GM18907 (cell line): ENCODE results near the gene DDTL.

Source experiments
- ATAC-seq: cut with Tn5 transposase; IDR thresholded peaks from one replicate; pipeline ENCODE4 v1.9.1; 2021; ENCODE audit warnings: mild to moderate bottlenecking, moderate library complexity; ENCODE audit not compliant: unreplicated experiment

The DDTL gene

DNA sequence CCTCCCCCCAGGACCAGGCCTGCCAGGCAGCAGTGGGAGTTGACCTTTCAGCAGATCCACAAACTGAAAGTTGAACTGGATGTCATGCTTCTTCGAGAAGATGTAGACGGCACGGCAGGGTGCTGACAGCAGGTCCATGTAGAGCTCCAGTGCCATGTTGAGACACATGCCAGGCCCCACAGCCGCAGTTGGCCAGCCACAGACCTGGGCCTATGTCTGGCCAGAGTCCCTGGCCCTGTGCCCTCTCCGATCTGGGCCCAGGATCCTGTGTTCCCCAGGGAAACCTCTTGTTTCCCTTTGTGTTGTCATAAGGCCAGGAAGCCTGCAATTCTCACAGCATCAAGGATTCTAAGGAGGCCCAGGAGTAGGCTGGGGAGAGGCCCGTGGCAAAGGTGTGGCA lies 38.5 kb downstream of the DDTL start, which contains the start of gene GSTT4:
TSS of gene GSTT4 (minus strand) at position 253 of the 400 bp plus-strand sequence. CDS start at position 156, 97 bp downstream.
- ATAC-seq = no peak

DNA sequence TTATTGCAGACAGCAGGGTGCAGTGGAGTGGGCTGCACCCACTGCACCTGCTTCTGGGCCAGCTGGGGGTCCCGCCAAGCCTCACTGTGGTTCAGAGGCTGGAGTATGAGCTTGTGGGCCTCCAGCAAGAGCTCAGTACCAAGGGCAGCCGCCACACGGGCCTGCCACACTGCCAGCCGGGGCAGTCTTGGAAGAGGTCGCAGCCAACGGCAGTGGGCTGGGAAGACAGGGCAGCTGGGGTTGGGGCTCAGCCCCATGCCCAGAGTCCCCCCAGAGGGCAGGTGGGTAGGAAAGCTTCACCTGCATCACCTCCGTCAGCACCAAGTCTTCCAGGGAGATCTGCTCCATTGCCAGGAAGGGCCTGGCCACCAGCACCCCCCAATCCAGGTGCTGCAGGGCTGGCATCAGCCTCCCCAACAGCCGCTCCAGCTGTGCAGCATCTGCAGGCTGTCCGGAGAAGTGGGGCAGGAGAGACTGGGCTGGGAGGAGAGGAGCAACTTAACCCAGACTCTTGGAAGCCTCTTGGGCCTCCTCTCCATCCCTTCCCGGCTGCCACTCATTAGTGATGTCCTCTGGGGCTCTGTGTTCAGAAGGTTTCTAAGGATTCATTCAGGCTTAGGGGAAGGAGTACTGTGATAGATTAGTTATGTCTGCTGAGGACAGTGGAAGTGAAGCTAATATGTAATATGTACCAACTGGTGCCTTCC lies 39.7 kb downstream of the DDTL start:
- no peak for ATAC-seq

DNA sequence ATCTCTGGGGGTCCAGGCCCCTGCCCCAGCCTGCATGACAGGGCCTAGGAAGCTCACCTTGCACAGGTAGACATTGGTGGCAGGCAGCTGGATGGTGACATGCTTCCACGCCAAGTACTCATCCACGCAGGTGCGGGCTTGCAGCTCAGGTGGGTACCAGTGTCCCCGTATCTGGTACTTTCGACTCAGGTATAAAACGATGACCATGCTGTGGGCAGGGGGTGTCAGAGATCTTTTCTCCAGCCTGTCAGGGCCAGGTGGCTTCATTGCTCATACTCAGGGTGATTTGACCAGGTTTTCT lies 40.2 kb downstream of the DDTL start:
- no peak for ATAC-seq

GRCh38 chr22:24007253-24008021 lies 40.7 kb downstream of the DDTL start:
- no peak for ATAC-seq

DNA sequence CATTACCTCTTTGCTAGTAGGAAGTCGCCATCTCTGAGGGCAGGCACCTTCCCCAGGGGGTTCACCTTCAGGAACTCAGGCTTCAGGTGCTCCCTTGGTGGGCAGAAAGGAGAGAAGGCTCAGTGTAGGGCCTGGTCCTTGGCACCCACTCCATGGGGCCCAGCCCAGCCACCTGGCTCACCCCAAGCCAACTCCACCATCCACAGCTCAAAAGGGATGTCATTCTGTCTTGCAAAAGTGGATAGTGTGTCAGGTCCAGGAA lies 41.3 kb downstream of the DDTL start:
- ATAC-seq = no peak

DNA sequence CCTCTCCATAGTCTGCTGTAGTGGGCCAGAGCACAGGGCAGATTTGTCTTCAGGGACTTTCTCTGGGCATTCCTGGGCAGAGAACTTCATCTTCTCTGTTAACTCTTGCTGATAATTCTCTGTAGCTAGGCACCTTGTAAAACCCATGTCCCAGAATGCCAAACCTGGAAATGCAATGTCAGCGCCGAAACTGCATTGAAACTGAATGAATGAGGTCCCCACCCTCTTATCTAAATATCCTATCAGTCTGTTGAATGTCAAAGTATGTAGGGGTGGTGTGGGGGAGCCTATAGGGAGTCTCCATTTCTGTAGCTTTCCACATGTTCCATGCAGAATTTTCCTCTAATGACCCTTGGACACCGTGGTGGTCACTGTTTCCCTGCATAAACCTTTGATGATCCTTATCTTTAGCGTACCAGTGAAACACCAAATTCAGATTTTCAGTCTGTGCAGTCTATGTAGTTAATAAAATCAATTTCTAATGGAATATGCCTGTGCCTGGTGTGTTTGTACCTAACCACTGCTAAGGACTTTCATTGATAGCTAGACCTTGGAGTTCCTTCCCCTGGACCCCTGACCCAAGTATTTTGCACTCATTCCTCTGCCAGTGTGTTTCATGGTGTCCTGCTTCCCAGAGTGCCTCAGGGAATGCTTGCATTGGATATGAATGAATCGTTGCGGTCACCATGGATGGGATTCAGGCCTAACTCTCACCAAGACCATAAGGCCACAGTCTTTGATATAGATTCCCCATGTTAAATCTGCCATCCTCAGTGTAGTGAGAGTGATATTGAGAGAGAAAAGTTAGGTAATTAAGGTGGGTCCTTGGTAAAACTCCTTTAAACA lies 41.9 kb downstream of the DDTL start:
- no peak for ATAC-seq

- no peak for ATAC-seq
Measured at GRCh38 chr22:24009227-24010017, 42.7 kb downstream of the DDTL start.

DNA sequence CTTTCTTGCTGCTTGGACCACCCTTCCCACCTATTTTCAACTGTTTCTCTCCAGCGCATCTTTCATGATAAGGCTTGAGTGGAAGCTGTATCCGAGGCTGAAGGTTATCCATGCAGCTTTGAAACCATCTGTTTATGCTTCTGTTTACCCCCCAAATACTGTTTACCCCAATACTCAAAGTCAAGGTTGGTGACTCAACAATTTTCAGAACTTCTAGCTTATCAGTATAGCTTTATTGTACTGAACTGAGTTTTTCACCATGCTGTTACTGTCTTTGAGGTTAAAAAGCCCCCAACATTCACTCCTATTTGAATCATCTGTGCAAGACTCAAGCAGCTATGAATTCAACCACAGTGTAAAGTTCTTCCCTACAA lies 43.3 kb downstream of the DDTL start:
- no peak for ATAC-seq

GRCh38 chr22:24011735-24012068 lies 45.0 kb downstream of the DDTL start:
- ATAC-seq = no peak

DNA sequence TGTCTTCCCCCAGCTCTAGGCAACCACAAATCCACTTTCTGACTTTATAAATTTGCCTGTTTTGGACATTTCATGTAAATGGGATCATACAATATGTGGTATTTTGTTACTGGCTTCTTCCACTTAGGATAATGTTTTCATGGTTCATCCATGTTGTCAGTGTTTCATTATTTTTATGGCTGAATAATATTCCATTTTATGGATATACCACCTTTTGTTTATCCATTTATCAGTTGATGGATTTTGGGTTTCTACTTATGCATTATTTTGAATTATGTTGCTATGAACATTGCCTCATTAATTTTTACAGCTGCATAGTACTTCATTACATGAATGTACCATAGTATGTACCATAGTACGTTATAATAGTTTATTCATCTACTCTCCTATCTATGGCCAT lies 49.5 kb downstream of the DDTL start:
- no peak for ATAC-seq

GRCh38 chr22:24021304-24021703 lies 54.6 kb downstream of the DDTL start:
- ATAC-seq = no peak
